Spleen (tissue), 7 donors: Measurements from ENCODE around the gene PLA2G6.

Experiments
- POLR2A ChIP-seq, 3 donors: fragments of 450-650 bp; IDR thresholded peaks; one replicate each; pipeline ENCODE4 v1.5.1; 2017; ENCODE audit warnings: antibody characterized with exemption in 3 of 3, mild to moderate bottlenecking in 1 of 3
- TF ChIP-seq, protein P1 (sequence below), 11 experiments: fragments of 200-600 bp in 7 of 11; fragments of 450-650 bp in 4 of 11; sonication (generic) in 4 of 11; IDR thresholded peaks in 8 of 11; conservative IDR thresholded peaks in 3 of 11; 1 replicate in 7 of 11; 2 replicates in 4 of 11; pipeline versions ENCODE4 v1.4.0 to v1.8.0; 2016 to 2021; ENCODE audit warnings: antibody characterized with exemption in 11 of 11, inconsistent platforms in 4 of 11, mild to moderate bottlenecking in 1 of 11
- donor health status: DM: no; HTN: no; CAD: no; lungs with moderate emphysema.
- donor health status: DM: no; HTN: no; CAD: no.
- donor health status: DM: no; HTN: no; CAD: no.

- TF ChIP-seq, protein P1, sequence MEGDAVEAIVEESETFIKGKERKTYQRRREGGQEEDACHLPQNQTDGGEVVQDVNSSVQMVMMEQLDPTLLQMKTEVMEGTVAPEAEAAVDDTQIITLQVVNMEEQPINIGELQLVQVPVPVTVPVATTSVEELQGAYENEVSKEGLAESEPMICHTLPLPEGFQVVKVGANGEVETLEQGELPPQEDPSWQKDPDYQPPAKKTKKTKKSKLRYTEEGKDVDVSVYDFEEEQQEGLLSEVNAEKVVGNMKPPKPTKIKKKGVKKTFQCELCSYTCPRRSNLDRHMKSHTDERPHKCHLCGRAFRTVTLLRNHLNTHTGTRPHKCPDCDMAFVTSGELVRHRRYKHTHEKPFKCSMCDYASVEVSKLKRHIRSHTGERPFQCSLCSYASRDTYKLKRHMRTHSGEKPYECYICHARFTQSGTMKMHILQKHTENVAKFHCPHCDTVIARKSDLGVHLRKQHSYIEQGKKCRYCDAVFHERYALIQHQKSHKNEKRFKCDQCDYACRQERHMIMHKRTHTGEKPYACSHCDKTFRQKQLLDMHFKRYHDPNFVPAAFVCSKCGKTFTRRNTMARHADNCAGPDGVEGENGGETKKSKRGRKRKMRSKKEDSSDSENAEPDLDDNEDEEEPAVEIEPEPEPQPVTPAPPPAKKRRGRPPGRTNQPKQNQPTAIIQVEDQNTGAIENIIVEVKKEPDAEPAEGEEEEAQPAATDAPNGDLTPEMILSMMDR (IDR thresholded peaks at IDR 0.05 in 8 of 11, conservative IDR thresholded peaks at IDR 0.05 in 3 of 11), result no peak
- no peak for TF ChIP-seq POLR2A (IDR thresholded peaks at IDR 0.05)
These were observed 39.2 kb upstream of the PLA2G6 start for GRCh38 chr22:38220653-38221386.
